Stimulated activated CD4-positive, alpha-beta T cell treated with anti-CD3 and anti-CD28 coated beads, TNF-alpha, amount 100 ng/mL, for 1 hour (primary cell): ENCODE data around the gene GTPBP1.
A peak's percentile ranks its signal among the peaks of the same experiment; 100 is the strongest.

ENCODE experiments used
- DNase-seq, 3 donors: peaks; one replicate each; pipeline ENCODE4 v3.0.0-alpha.2; 2020; ENCODE audit warnings: low read depth in 3 of 3, low spot score in 1 of 3

GTPBP1 gene

DNA sequence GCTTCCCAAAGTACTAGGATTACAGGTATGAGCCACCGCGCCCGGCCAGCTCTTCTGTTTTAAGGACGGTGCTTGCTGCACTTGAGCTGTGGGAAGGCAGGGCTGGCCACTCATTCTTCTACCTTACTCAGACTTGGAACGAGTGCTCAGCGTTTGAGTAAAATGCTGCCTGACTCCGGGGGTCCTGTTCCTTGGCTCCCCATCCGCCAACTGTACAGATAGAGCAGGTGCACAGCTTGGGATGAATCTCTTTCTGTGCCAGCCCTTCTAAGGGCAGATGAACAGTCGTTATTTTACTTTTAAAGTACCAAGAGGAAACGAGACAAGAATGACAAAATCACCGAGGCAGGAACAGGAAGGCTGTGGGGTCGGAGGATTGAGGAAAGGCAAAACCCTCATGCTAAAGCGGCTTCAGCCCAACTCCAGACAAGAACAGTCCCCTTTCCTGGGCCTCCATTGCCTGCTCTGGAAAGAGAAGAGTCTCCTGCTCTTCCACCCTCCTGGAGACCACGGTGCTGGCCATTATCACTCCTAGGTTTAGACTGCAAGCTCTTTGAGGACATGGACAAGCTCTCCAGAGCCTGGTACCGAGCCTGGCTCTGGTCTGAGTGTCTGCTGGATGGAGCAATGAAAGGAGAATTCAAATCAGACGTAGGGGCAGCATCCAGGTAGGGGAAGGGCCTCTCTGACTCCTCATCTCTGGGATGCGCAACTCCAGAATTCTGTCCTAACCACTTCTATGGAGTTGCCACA is 51.1 kb downstream of the GTPBP1 start:
- no peak for DNase-seq

DNA sequence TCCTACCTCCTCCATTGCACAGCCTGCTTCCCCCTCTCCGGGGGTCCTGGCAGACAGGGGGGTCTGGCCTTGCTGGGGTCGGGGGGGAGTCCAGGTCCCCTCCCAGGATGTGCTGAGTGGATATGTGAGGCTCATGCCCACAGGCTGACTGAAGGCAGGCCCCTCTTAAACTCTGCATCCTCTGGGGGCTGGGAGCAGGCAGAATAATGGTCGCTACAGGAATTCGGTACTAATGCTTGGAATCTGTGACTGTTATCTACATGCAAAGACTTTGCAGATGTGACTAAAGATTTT is 51.7 kb downstream of the GTPBP1 start:
- DNase-seq: no peak

DNA sequence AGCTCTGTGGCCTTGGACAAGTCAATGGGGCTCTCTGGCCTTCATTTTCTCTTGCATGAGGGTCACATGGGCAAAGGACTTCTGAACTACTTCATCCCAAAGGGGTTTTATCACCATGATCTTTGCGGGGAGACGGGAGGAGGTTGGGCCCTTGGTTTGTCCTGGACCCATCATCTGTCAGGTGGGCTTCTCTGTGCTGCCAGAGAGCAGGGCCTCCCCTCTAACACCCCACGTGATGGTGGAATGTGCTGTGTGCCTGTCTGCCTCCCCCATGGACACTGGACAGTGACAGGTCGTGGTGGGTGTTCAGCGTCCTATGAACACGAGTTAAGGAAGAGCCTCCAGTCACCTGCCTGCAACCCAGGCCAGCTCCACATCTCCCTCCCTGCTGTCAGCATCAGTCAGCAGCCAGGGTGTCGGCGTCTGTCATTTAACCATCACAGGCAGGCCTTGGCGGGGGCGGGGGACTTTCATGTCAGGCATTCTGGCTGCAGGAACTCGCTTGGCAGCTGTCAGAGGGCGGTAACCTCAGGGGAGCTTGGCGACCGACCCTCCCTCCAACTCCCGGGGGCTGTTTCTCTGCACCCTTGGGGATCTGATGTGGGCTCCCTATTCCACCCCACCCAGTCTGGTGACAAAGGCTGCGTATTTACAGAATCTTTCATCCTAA is 52.7 kb downstream of the GTPBP1 start:
- peak in 2 of 3 donors; percentile 34 to 64 for DNase-seq

DNA sequence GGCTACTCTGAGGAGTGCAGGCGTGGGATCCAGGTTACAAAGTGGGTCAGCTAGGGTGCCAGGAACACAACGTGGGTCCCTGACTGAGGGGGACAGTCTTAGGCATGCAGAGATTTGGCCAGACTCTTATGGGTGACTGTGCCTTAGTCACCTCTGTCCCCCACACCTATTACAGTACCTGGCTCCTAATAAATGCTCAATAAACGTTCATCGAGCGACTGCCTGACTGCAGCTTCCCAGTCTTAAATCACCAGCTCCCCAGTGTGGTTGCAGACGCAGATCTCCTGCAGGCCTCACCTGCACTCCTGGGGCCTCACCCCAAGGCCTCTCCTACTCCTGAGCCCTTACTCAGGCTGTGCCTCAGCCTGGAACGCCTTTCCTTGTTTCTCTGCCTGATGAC is 53.3 kb downstream of the GTPBP1 start:
- DNase-seq: no peak

DNA sequence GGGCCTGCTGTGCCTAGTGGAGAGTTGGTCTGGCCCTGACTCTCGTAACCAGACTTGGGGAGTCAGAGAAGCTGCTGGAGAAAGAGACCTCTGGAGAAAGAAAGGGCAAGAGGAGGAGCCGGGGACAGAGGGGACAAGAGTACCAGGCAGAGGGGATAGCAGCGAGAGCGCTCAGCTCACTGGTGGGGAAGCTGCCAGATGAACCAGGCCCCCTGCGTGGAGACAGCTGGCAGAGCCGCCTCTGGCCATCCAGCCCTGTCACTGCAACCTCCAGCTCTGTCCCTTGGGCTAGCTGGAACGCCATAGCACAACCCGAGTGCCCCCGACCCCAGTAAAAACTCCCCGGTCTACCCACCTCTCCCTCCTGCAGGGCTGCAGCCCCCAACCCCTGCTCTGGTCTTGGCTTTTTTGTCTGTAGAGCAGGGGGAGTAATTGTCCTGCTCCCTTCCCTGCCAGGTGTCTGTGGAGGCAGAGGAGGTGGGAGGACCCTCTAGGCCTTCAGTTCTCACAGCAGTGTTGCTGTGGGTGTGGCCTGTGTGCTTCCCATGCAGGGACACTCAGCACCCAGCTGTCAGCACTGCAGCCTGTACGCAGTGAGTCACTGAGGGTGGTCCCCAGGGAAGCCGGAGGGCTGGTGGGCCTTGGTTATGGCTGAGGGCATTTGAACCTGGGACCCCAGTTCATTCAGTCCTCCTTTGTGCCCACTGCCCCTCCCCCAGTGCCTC is 54.9 kb downstream of the GTPBP1 start:
- DNase-seq: no peak

DNA sequence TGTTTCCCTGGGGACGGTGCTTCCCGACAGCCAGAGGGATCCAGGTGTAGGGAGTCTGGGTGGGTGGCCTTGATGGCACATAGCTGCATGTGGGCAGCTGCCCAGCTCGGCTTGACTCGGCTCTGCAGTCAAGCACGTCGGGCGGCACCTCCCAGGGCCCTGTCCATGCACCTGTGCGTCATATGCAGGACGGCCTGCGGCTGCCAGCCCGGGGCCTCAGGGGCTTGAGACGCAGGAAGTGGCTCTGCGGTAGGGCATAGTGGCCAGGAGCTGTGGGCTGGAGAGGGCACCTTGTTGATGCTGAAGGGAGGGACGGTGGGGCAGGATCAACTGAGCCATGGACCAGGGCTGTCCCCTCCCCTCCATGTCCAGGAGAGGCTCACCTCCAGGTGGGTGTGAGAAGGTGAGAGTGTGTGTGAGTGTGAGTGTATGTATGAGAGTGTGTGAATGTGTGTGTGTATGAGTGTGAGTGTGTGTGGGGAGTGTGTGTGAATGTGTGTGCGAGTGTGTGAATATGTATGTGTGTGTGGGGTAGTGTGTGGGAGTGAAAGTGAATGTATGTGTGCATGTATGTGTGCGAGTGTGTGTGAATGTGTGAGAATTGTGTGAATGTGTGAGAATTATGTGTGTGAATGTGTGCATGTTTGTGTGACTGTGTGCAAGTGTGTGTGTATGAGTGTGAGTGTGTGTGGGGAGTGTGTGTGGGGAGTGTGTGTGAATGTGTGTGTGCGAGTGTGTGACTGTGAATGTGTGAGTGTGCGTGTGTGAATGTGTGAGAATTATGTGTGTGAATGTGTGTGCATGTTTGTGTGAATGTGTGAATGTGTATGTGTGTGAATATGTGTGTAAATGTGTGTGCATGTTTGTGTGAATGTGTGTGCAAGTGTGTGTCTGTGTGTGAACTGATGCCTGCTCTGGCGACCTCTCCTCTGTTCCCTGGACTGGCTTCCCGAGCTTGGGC is 55.7 kb downstream of the GTPBP1 start:
- DNase-seq: no peak

DNA sequence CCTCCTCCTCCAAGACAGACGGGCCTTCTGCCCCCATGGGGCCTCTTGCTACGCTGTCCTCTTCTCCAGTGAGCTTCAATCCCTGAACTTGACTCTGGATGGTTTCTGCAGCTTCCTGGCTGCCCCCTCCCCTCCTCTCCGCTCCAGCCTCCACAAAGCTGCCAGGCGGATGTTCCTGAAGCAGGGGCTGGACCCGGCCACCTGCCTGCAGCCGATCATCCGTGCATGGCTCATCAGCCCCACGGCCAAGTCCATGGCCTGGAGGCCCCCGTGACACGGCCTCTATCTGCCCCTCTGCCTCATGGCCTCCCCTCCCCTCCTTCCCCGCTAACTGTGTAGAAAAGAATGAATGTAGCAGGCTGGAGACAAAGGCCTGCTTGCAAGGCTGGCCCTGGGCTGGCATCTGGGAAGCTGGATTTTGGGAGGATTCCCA is 56.8 kb downstream of the GTPBP1 start:
- DNase-seq: no peak

DNA sequence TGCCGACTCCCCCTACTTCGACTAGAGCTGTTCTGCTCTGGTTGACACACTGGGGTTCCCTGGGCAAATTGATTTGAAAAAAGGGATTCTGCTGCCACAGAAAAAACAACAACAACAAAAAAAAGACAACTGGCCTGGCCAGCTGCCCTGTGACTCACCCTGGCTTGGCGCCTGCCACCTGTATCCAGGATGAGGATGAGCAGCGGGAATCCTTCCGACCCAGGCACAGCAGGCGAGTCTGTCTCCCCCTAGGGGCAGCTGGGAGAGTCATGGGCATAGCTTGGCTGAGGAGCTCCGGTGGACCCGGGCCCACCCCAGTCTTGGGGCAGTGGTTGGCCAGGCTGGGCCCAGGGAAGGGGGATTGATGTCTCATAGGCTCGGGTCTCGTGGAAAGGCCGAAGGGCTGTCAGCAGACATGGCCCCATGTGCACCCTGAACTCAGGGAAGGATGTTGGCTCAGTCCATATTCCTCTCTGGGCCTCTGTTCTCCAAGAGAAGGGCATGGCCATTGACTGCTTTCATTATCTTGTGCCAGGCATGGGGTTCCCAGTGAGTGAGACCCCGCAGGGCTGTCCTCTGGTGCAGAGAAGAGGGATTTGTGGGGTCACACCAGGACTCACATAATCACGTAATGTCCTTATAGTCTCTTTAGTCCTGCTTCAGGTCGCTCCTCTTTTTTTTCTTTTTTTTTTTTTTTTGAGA is 60.5 kb downstream of the GTPBP1 start:
- no peak for DNase-seq

DNA sequence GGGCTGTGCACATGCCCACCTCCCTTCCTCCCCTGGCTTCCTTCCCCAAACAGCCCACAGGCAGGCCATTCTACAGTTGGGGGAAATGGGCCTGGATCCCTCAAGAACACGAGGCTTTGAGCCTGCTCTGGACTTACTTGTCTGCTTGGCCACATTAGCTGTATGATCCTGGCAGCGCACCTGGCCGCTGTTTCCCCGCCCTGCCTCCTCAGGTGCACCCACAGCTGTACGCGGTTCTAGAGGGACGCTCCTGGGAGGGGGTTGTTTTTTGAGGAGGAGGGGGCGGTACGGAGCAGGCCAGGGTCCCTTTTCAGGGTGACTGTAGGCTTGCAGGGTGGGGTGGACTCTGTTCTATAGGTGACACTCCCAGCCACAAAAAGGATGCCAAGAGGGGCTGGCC is 61.6 kb downstream of the GTPBP1 start:
- no peak for DNase-seq

DNA sequence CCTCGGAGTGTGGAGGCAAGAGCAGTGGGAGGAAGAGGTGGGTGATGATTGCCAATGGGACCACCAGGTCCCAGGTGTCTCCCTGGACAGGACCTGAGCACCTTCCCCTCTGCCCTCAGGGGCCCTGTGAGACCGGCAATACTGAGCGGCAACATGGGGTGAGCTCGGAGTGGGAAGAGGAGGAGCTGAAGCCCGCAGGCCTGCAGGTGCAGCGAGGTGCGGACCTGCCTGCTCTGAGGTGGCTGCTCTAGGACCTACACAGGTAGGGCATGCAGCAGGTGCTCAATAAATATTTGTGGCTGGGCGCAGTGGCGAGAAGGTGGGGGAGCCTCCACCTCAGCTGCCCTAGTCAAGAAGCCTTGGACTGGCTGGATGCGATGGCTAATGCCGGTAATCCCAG is 62.3 kb downstream of the GTPBP1 start:
- no peak for DNase-seq

DNA sequence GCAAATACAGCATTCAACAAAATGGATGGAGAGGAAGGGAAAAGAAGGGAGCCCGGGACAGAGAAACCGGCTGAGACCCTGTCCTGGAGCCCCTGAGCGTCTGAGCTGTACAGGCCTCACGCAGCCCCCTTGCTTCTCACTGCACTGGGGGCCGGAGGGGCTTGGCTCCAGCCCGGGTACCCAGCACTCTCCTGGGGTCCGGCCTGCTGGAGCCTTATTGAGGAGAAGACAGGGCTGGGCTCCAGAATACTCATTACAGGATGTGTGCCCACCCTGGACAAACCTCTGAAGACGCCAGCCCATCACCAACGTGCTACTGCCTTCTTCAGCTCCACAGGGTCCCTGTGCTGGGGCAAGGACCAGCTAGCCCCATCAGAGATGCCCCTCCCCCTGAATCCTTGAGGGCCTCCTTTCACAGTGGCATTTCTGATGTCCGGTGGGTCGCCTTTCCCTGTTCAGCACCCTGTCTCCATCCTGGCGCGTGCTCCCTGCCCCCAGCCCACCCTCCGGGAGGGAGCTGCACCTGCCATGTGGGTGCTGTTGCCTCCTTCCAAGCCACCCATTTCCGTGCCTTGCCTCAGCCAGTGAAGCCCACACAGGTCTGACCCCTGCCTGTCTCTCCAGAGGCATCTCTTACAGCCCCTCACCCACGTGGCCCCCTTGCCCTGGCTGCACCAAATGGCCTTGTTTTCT is 64.7 kb downstream of the GTPBP1 start:
- no peak for DNase-seq

DNA sequence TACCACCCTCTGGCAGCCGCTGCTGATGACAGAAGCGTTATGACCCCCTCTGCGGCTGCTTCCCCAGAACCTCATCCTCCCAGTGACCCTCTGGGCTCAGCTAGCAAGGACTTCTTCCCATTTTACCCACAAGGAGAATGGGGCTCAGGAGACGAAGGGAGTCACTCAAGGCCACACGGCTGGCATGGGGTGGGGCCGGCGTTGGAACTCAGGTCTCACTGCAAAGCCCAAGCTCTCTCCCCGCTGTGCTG is 66.8 kb downstream of the GTPBP1 start:
- DNase-seq: no peak

DNA sequence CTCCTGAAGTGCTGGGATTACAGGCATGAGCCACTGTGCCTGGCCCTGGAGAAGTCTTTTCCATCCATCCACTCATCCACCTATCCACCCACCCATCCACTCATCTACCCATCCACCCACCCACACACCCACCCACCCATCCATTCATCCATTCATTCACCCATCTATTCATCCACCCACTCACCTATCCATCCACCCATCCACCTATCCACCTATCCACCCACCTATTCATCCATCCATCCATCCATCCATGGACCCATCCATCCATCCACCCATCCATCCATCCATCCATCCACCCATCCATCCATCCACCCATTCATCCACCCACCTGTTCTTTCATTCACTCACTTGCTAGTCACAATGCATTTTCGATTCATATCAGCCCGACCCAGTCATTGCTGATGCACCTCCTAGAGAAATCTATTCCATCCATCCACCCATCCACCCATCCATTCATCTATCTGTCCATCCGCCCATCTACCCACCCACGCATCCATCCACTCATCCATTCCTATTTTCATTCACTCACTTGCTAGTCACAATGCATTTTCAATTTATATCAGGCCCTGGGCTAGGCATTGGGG is 67.7 kb downstream of the GTPBP1 start:
- no peak for DNase-seq

DNA sequence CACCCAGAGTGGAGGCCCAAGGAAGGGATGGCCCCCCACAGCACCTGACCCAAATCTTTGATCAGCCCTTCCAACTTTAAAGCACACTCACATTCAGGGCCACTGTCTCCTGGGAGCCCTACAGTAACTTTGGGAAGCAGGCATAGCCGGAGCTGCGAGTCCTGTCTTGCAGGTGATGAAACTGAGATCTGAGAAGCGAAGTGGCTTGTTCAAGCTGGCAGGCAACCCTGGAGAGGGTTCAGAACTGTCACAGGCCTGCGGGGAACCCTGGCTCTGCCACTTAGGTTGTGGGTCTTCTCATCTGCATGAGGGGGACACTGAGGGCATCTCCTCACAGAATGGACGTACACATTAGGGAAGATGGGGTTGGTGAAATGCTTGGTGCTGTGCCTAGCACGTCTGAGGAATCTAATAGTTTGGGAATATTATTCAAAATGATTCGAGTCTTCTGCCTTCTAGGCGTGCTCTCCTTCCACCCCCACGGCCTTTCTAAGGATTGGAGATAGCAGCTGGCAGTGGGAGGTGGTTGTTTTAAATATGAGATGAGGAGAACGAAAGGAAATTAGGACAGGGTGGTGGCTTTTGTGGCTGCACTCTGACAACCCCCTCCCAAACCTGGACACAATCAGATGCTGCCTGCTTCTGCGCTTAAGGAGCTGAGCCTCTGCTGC is 68.9 kb downstream of the GTPBP1 start:
- DNase-seq: no peak

DNA sequence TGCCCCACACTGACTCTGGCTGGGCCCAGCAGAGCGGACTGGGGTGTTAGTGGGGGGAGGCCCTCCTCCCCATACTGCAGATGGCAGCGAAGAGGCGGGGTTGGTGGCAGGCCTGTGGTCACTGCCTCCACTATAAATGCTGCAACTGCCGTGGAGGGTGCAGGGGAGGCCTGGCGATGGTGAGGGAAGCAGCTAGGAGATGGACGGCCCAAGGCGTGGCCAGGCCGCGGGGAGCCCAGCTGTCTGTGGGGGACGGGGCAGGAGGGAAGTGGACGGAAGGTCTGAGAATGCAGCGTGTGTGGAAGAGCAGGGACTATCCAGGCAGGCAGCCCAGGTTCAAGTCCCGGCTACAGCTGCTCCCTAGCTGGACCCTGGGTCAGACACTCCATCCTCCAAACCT is 69.9 kb downstream of the GTPBP1 start:
- DNase-seq: no peak

DNA sequence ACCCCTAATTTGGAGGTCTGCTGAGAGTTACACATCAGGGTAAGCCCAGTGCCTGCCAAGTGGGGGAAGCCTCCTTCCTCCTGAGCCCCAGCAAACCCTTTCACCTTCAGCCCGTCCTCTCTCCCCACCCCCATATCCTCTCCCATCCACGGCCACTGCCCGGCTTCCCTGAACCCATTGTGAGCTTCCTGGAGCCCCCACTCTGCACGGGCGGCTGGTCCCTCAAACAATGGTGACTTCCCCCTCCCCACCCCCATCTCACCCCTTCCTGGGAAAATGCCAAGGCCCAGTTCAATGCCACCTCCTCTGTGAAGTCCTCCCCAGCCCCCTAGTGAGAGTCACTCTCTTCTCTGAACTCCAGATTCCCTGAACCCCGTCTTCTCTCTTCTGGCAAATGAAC is 70.3 kb downstream of the GTPBP1 start:
- DNase-seq: no peak

DNA sequence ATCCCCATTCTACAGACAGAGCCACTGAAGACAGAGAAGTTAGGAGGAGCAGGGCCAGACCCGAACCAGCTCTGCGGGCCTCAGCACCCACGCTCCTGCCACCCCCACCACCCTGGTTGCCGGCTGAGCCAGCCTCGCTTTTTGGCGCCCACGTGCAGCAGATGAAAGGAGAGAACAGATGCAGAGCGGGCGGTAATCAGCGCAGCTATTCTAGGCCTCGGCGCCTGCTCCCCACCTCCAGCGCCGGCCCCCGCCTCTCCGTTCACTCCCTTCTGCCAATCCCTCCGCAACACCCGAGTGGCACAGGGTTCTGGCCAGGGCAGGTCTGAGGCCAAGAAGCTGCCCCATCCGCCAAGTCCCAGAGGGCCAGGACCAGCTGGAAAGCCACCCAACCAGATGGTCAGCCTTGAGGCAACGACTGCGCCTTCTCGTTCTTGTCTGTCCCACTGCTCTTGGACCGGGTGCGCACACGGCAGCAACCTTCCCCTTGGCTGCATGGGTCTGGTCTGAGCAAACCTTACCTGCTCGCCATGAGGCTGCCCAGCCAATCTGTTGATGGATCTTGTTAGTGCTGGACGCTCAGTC is 71.4 kb downstream of the GTPBP1 start:
- DNase-seq: no peak

DNA sequence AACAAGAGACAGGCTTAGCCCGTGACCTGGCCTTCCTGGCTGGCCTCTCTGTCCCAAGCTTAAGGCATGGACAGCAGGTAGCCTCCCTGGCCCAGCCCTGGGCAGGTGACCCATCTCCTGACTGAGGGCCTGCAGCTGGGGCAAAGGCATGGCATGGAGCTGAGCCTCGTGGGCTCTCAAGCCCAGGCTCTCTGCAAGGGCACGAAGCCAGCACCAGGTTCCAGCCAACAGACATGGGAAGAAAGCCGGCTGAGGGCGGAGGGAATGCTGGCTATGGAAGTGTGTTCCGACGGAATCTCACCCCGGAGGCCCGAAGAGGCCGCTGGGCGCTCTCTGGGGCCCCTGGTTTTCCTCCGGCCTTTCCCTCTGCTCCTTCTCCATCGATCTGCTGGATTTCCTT is 75.3 kb downstream of the GTPBP1 start:
- no peak for DNase-seq
